ENCODE data around the gene SH3PXD2A. TPM values are rescaled to one million over a fixed set of nuclear protein-coding genes. Genes with fewer than 3 reads are reported as not detected.
A peak's percentile ranks its signal among the peaks of the same experiment; 100 is the strongest.

The SH3PXD2A gene
- total RNA-seq, 4 donors from 2014 or later = 55.7 to 71.8 (median 66.8) TPM

DNA sequence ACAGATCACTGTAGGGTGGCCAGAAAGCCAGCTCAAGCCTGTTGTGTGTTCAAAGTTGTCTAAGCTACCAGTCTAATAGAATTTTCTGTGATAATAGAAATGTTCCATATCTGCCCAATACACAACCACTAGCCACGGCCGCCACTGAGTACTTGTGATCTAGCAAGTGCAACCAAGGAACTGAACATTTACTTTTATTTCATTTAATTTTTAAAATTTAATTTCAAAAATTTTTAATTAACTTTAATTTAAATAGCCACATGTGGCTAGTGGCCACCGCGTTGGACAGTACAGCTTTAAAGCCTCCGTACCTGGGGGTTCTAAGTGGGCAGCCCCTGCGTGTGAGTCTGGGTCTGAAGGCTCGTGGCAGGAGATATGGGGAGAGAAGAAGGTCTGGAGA is 60.4 kb downstream of the SH3PXD2A start:
- Histone ChIP-seq H3K27ac (no peak overlapping the region), H3K4me1 (peaks cover 26% of the 10 kb centered on the region), H3K4me3 (no peak overlapping the region), H3K9me3 (no peaks in the 10 kb centered on the region), H3K36me3 (peaks cover 14% of the 10 kb centered on the region), H3K27me3 (no peaks in the 10 kb centered on the region)
- 95% methylated on average over 7 of the region's 7 CpGs for WGBS
- TF ChIP-seq POLR2A (IDR thresholded peaks at IDR 0.05) (no peak), POLR2AphosphoS5 (IDR thresholded peaks at IDR 0.05) (no peak), EP300 (IDR thresholded peaks at IDR 0.05) (no peak)
- TF ChIP-seq, protein P1, sequence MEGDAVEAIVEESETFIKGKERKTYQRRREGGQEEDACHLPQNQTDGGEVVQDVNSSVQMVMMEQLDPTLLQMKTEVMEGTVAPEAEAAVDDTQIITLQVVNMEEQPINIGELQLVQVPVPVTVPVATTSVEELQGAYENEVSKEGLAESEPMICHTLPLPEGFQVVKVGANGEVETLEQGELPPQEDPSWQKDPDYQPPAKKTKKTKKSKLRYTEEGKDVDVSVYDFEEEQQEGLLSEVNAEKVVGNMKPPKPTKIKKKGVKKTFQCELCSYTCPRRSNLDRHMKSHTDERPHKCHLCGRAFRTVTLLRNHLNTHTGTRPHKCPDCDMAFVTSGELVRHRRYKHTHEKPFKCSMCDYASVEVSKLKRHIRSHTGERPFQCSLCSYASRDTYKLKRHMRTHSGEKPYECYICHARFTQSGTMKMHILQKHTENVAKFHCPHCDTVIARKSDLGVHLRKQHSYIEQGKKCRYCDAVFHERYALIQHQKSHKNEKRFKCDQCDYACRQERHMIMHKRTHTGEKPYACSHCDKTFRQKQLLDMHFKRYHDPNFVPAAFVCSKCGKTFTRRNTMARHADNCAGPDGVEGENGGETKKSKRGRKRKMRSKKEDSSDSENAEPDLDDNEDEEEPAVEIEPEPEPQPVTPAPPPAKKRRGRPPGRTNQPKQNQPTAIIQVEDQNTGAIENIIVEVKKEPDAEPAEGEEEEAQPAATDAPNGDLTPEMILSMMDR (IDR thresholded peaks at IDR 0.05) = no peak
- DNase-seq (ENCODE audit: low spot score in 2 of 2) = no peak

- WGBS = 86% methylated on average over 12 of the region's 13 CpGs
- TF ChIP-seq POLR2AphosphoS5 (IDR thresholded peaks at IDR 0.05) = no peak
- no peak for TF ChIP-seq EP300 (IDR thresholded peaks at IDR 0.05)
- TF ChIP-seq, protein P1 (IDR thresholded peaks at IDR 0.05) = no peak
- TF ChIP-seq POLR2A (IDR thresholded peaks at IDR 0.05) = no peak
- Histone ChIP-seq H3K36me3 (peaks cover 11% of the 10 kb centered on the region), H3K27me3 (no peaks in the 10 kb centered on the region), H3K4me1 (peaks cover 32% of the 10 kb centered on the region), H3K4me3 (no peak overlapping the region), H3K27ac (no peak overlapping the region), H3K9me3 (no peaks in the 10 kb centered on the region)
- DNase-seq (ENCODE audit: low spot score in 2 of 2) = peak in 1 of 2 donors; percentile 56
These were observed 61.2 kb downstream of the SH3PXD2A start for GRCh38 chr10:103793920-103794883.

DNA sequence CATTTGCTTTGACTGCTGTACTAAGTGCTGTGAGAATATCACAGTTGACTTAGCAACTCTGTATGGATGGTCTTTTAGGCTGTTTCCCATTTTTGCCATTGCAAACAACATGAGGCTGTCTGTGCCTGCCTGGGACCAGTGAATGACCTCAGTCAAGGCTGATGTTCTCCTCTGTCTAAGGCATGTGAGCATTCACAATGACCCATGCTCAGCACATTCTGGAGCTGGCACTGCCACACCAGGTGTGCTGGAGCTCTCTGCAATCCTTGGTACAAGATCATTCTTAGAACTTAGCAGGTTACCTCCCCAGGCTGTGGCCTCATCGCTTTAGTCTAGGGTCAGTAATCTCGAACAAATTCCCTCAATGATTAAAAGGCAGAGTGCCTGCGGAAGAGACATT is 61.9 kb downstream of the SH3PXD2A start:
- Histone ChIP-seq H3K27me3 (no peaks in the 10 kb centered on the region), H3K4me3 (no peak overlapping the region), H3K4me1 (peaks cover 40% of the 10 kb centered on the region), H3K9me3 (no peaks in the 10 kb centered on the region), H3K27ac (no peak overlapping the region), H3K36me3 (peaks cover 10% of the 10 kb centered on the region)
- TF ChIP-seq POLR2AphosphoS5 (IDR thresholded peaks at IDR 0.05) = no peak
- TF ChIP-seq, protein P1 (IDR thresholded peaks at IDR 0.05) = no peak
- 79% methylated on average over 3 of the region's 3 CpGs for WGBS
- DNase-seq (ENCODE audit: low spot score in 2 of 2) = peak in 1 of 2 donors; percentile 37

DNA sequence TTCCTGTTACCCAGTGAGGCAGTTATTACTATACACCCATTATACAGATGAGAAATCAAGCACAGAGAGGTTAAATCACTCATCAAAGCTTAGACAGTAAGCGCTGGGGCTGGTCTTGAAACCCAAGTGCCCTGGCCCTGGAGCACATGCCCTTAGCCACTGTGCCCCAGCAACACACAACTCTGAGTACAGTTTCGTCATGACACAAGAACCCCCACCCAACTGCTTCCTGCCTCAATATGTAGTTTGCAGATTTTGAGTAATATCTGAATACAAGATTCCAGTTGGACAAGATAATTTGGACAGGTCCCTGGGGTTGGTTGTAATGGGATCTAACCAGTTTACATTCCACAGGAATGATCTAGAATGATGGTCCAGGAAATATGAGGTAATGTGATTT is 62.8 kb downstream of the SH3PXD2A start:
- DNase-seq (ENCODE audit: low spot score in 2 of 2) = peak in 1 of 2 donors; percentile 62
- peaks cover 46% of the 10 kb centered on the region for H3K4me1 ChIP-seq

GRCh38 chr10:103791858-103792257 is 63.5 kb downstream of the SH3PXD2A start:
- H3K27ac ChIP-seq = no peak overlapping the region
- TF ChIP-seq POLR2AphosphoS5 (IDR thresholded peaks at IDR 0.05) (no peak), POLR2A (IDR thresholded peaks at IDR 0.05) (no peak), EP300 (IDR thresholded peaks at IDR 0.05) (no peak)
- DNase-seq (ENCODE audit: low spot score in 2 of 2) = no peak
- peaks cover under 1% of the 10 kb centered on the region for H3K36me3 ChIP-seq
- peaks cover 53% of the 10 kb centered on the region for H3K4me1 ChIP-seq
- no peaks in the 10 kb centered on the region for H3K27me3 ChIP-seq
- H3K9me3 ChIP-seq = no peaks in the 10 kb centered on the region
- no peak overlapping the region for H3K4me3 ChIP-seq
- 82% methylated on average over 3 of the region's 3 CpGs for WGBS

More for the DNA sequence above, 62.8 kb downstream of the SH3PXD2A start:
- Histone ChIP-seq H3K4me3 (no peak overlapping the region), H3K27ac (no peak overlapping the region), H3K27me3 (no peaks in the 10 kb centered on the region), H3K36me3 (peaks cover 5% of the 10 kb centered on the region), H3K9me3 (no peaks in the 10 kb centered on the region)
- WGBS = 82% methylated on average over 2 of the region's 2 CpGs
- TF ChIP-seq POLR2AphosphoS5 (IDR thresholded peaks at IDR 0.05) = no peak

DNA sequence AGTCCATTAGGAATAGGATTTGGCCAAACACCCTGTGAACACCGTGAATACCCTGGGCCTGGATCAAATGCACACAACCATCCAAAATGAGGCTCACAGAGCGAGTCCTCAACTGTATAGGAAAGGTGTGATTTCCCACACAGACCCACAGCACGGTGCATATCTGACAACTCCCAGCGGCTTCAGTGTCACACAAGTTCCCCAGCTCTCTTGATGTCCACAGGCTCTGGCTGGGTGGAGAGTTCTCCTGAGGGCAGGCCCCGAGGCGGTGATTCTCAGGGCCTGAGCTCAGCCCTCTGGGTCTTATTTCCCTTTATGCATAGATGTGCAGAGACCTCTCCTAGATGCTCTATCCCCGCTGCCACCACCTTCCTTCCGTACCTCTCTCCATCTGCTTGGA is 64.1 kb downstream of the SH3PXD2A start:
- no peak for DNase-seq (ENCODE audit: low spot score in 2 of 2)
- WGBS = 92% methylated on average over 8 of the region's 8 CpGs
- TF ChIP-seq POLR2A (IDR thresholded peaks at IDR 0.05) (no peak), POLR2AphosphoS5 (IDR thresholded peaks at IDR 0.05) (no peak), EP300 (IDR thresholded peaks at IDR 0.05) (no peak)
- TF ChIP-seq, protein P1 (IDR thresholded peaks at IDR 0.05) = no peak
- Histone ChIP-seq H3K27ac (no peak overlapping the region), H3K4me3 (no peak overlapping the region), H3K27me3 (no peaks in the 10 kb centered on the region), H3K9me3 (no peaks in the 10 kb centered on the region), H3K4me1 (peaks cover 59% of the 10 kb centered on the region), H3K36me3 (no peaks in the 10 kb centered on the region)
